CD14-positive monocyte (primary cell): Measurements from ENCODE around the gene SCAPER. TPM values are rescaled to one million over a fixed set of nuclear protein-coding genes. Genes with fewer than 3 reads are reported as not detected.
"Not testable (repeated sequence)": the region's sequence is repeated elsewhere in the genome, so short reads cannot be mapped to it uniquely, and the experiment has no call there.

Source experiments
- DNase-seq, 3 donors: peaks; one replicate each; pipeline ENCODE4 v3.0.0-alpha.2; 2011 to 2022
- H2AFZ ChIP-seq: 2 replicates; pipeline ENCODE4 v1.6.0; 2012; ENCODE audit warnings: mild to moderate bottlenecking, low read depth, low read length, inconsistent platforms; ENCODE audit not compliant: insufficient read depth, poor library complexity, severe bottlenecking
- H3K27ac ChIP-seq, 2 donors: 1 replicate in 1 of 2; 2 replicates in 1 of 2; pipeline ENCODE4 v1.5.1; 2012 to 2013; ENCODE audit warnings: low read length in 2 of 2, control low read depth in 1 of 2, inconsistent platforms in 1 of 2, low read depth in 1 of 2, mild to moderate bottlenecking in 1 of 2
- H3K27me3 ChIP-seq, 2 donors: one replicate each; pipeline versions ENCODE4 v1.6.0 to v1.6.1; 2011 to 2013; ENCODE audit warnings: low read length in 2 of 2; ENCODE audit not compliant: control insufficient read depth in 2 of 2, insufficient read depth in 2 of 2
- H3K36me3 ChIP-seq, 2 donors: replicated peaks in 1 of 2; 1 replicate in 1 of 2; 2 replicates in 1 of 2; pipeline versions ENCODE4 v1.5.1 to v1.6.1; 2012 to 2013; ENCODE audit warnings: low read length in 2 of 2, control low read depth in 1 of 2, inconsistent platforms in 1 of 2, mild to moderate bottlenecking in 1 of 2; ENCODE audit not compliant: insufficient read depth in 2 of 2, control insufficient read depth in 1 of 2
- H3K4me1 ChIP-seq, 2 donors: 1 replicate in 1 of 2; 2 replicates in 1 of 2; pipeline versions ENCODE4 v1.5.1 to v1.6.1; 2012 to 2013; ENCODE audit warnings: low read length in 2 of 2, control low read depth in 1 of 2, inconsistent platforms in 1 of 2, mild to moderate bottlenecking in 1 of 2, moderate library complexity in 1 of 2; ENCODE audit not compliant: insufficient read depth in 2 of 2, control insufficient read depth in 1 of 2
- H3K4me2 ChIP-seq: replicated peaks from 2 replicates; pipeline ENCODE3; 2012; ENCODE audit warnings: low read length, moderate library complexity, mild to moderate bottlenecking; ENCODE audit not compliant: poor library complexity, severe bottlenecking; ENCODE audit errors: extremely low read depth
- H3K4me3 ChIP-seq, 3 experiments: fragments of 200-600 bp in 1 of 3; sonication (generic) in 1 of 3; replicated peaks in 1 of 3; 1 replicate in 2 of 3; 2 replicates in 1 of 3; pipeline ENCODE4 v1.5.1; 2011 to 2013; ENCODE audit warnings: low read length in 3 of 3, mild to moderate bottlenecking in 3 of 3, control low read depth in 2 of 3, low read depth in 2 of 3, inconsistent platforms in 1 of 3, moderate library complexity in 1 of 3
- H3K79me2 ChIP-seq: 2 replicates; pipeline ENCODE4 v1.6.0; 2012; ENCODE audit warnings: mild to moderate bottlenecking, control low read depth, inconsistent platforms, low read length, moderate library complexity; ENCODE audit not compliant: insufficient read depth
- H3K9ac ChIP-seq: 2 replicates; pipeline ENCODE4 v1.6.0; 2017; ENCODE audit warnings: low read length, mild to moderate bottlenecking; ENCODE audit not compliant: insufficient read depth, poor library complexity, severe bottlenecking
- H3K9me3 ChIP-seq, 2 donors: replicated peaks in 1 of 2; 1 replicate in 1 of 2; 2 replicates in 1 of 2; pipeline versions ENCODE4 v1.5.1 to v1.6.1; 2012 to 2013; ENCODE audit warnings: low read length in 2 of 2, control low read depth in 1 of 2; ENCODE audit not compliant: control insufficient read depth in 1 of 2, insufficient read depth in 1 of 2
- H4K20me1 ChIP-seq: 2 replicates; pipeline ENCODE4 v1.6.0; 2012; ENCODE audit warnings: mild to moderate bottlenecking, low read length, control low read depth, moderate library complexity; ENCODE audit not compliant: insufficient read depth
- H3K27ac Mint-ChIP-seq, 7 donors: one replicate each; pipeline ENCODE4 v1.8.0; 2020; ENCODE audit warnings: mild to moderate bottlenecking in 7 of 7, mixed read lengths in 7 of 7, moderate library complexity in 6 of 7, inconsistent platforms in 2 of 7
- H3K27me3 Mint-ChIP-seq, 3 donors: one replicate each; pipeline ENCODE4 v1.8.0; 2021 to 2022; ENCODE audit warnings: low read depth in 3 of 3, mild to moderate bottlenecking in 3 of 3, mixed read lengths in 3 of 3, moderate library complexity in 3 of 3, inconsistent platforms in 1 of 3
- H3K36me3 Mint-ChIP-seq, 2 donors: one replicate each; pipeline ENCODE4 v1.8.0; 2020; ENCODE audit warnings: mixed read lengths in 2 of 2, inconsistent platforms in 1 of 2, mild to moderate bottlenecking in 1 of 2
- H3K4me1 Mint-ChIP-seq: one replicate; pipeline ENCODE4 v1.8.0; 2020; ENCODE audit warnings: mild to moderate bottlenecking, mixed read lengths
- H3K4me3 Mint-ChIP-seq, 2 donors: one replicate each; pipeline ENCODE4 v1.8.0; 2020; ENCODE audit warnings: mild to moderate bottlenecking in 2 of 2, mixed read lengths in 2 of 2, moderate library complexity in 1 of 2
- H3K9me3 Mint-ChIP-seq, 7 donors: one replicate each; pipeline ENCODE4 v1.8.0; 2020 to 2022; ENCODE audit warnings: mixed read lengths in 7 of 7, mild to moderate bottlenecking in 6 of 7, moderate library complexity in 6 of 7, inconsistent platforms in 2 of 7
- WGBS: methylation state at CpG from one replicate; pipeline ENCODE4 v1.1.5; 2013; ENCODE audit warnings: missing lambda C conversion rate; ENCODE audit not compliant: insufficient coverage; 5-methylcytosine and 5-hydroxymethylcytosine counted together
- intact Hi-C, 2 donors: fragments of 100-400 bp; cut with micrococcal nuclease; formaldehyde crosslinking; loops; one replicate each; pipeline versions ENCODE4 v1.15.0 to v1.15.1; 2023
- polyA plus RNA-seq, 3 donors: library from polyadenylated mRNA; depleted of rRNA in 1 of 3; unstranded in 2 of 3; stranded (reverse) in 1 of 3; fragments of 300-500 nt in 2 of 3; fragments of >200 nt in 1 of 3; fragmentation: Illumina TruSeq in 2 of 3; gene quantifications; 1 replicate in 2 of 3; 2 replicates in 1 of 3; pipeline ENCODE4 v1.2.3, GENCODE V29; 2012 to 2021
- TF ChIP-seq, protein P1 (sequence below): fragments of 200-600 bp; IDR thresholded peaks from one replicate; pipeline ENCODE4 v1.8.0; 2022; ENCODE audit warnings: antibody characterized with exemption, mild to moderate bottlenecking

Gene SCAPER
- polyA plus RNA-seq, 3 donors: 2.5 to 5.4 (median 4.2) TPM

- peaks cover 20 to 23% of the 10 kb centered on the region in 2 donors for H3K4me1 ChIP-seq
- H3K36me3 ChIP-seq: no peaks in the 10 kb centered on the region
- Mint-ChIP-seq H3K9me3 (peaks cover 0 to 5% (median 0%) of the 10 kb centered on the region in 7 donors), H3K27me3 (peaks cover 4 to 8% (median 5%) of the 10 kb centered on the region in 3 donors), H3K4me3 (no peak overlapping the region), H3K4me1 (peaks cover 17% of the 10 kb centered on the region), H3K36me3 (peaks cover 0 to 3% of the 10 kb centered on the region in 2 donors), H3K27ac (no peak overlapping the region)
- no peaks in the 10 kb centered on the region for H3K27me3 ChIP-seq
- intact Hi-C loops: no loop called here
- no peak overlapping the region for H3K27ac ChIP-seq
- no peak overlapping the region for H3K4me2 ChIP-seq
- no peak overlapping the region for H3K4me3 ChIP-seq
- H4K20me1 ChIP-seq: peaks cover 16% of the 10 kb centered on the region
- H3K9me3 ChIP-seq: no peaks in the 10 kb centered on the region
- H2AFZ ChIP-seq: peak overlapping the region; percentile 3
- H3K9ac ChIP-seq: no peak overlapping the region
- H3K79me2 ChIP-seq: peaks cover 26% of the 10 kb centered on the region
- no CpG with 5 or more reads among the region's 5 CpGs for WGBS
- no peak for DNase-seq
- TF ChIP-seq, protein P1, sequence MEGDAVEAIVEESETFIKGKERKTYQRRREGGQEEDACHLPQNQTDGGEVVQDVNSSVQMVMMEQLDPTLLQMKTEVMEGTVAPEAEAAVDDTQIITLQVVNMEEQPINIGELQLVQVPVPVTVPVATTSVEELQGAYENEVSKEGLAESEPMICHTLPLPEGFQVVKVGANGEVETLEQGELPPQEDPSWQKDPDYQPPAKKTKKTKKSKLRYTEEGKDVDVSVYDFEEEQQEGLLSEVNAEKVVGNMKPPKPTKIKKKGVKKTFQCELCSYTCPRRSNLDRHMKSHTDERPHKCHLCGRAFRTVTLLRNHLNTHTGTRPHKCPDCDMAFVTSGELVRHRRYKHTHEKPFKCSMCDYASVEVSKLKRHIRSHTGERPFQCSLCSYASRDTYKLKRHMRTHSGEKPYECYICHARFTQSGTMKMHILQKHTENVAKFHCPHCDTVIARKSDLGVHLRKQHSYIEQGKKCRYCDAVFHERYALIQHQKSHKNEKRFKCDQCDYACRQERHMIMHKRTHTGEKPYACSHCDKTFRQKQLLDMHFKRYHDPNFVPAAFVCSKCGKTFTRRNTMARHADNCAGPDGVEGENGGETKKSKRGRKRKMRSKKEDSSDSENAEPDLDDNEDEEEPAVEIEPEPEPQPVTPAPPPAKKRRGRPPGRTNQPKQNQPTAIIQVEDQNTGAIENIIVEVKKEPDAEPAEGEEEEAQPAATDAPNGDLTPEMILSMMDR: no peak
Observed at GRCh38 chr15:76313731-76314130, 591.4 kb downstream of the SCAPER start.

DNA sequence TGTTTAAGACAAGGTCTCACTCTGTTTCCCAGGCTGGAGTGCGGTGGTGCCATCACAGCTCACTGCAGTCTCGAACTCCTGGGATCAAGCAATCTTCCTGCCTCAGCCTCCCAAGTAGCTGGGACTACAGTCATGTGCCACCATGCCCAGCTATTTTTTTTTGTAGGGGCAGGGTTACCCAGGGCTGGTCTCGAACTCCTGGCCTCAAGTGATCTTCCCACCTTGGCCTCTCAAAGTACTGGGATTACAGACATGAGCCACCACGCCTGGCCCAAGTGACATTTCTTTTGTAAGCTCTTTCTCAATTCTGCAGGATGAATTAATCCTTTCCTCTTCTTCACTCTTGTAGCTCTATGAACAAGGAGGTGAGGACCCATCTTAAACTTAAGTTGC lies 592.0 kb downstream of the SCAPER start:
- Histone ChIP-seq H2AFZ (peak overlapping the region; percentile 17), H3K79me2 (peaks cover 32% of the 10 kb centered on the region), H4K20me1 (peaks cover 21% of the 10 kb centered on the region), H3K4me1 (peaks cover 20 to 23% of the 10 kb centered on the region in 2 donors)
- H3K4me3 Mint-ChIP-seq, H3K4me3 ChIP-seq, H3K27me3 Mint-ChIP-seq, H3K36me3 Mint-ChIP-seq, H3K36me3 ChIP-seq, H3K27me3 ChIP-seq, H3K9me3 Mint-ChIP-seq, H3K4me2 ChIP-seq, H3K27ac ChIP-seq, H3K27ac Mint-ChIP-seq, H3K9ac ChIP-seq, intact Hi-C loops, H3K9me3 ChIP-seq, DNase-seq: not testable (repeated sequence)
- WGBS: 95% methylated on average over 3 of the region's 4 CpGs
- peaks cover 21% of the 10 kb centered on the region for H3K4me1 Mint-ChIP-seq
